ENCODE measurements around the gene PSEN2. TPM values are rescaled to one million over a fixed set of nuclear protein-coding genes. Genes with fewer than 3 reads are reported as not detected.

PSEN2 gene
- total and polyA plus RNA-seq, 7 donors: 4.4 to 56.8 (median 23.2) TPM

DNA sequence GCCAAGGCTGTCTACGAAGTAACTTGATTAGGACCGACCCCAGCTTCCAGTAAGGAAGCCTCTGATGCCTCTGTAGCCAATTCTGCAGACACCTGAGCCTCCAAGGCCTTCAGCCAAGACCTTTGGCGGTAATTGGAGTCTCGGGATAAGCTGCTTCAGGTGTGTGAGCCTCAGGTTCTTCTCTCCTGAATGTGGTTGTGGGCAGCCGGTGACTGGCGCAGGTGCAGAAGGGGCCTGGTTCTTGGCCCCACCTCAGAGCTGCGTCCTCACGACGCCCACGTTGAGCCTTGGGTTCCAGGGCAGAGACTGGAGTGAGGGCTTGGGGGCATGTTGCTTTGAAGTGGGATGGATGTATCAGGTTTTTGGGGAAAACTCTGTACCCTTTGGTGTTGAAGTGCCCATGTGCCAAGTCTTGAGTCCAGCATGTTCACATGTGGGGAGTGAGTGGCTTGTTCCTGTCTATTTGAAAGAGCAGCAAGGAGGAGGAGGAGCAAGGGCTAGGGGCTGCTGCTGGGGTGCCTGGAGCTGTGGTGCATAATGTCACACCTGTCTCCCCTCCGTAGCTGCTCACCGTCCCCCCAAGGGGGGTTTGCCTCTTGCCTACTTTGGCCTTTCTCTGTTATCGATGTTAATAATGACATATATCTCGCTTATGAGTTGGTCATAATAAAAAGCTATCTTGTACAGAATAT, 1.4 kb downstream of the PSEN2 start:
- Histone ChIP-seq H3K27ac (peak overlapping the region in 2 of 4 donors; percentile 82 to 84), H3K27me3 (no peaks in the 10 kb centered on the region), H3K36me3 (peaks cover 0 to 11% (median 2%) of the 10 kb centered on the region in 4 donors), H3K9me3 (no peaks in the 10 kb centered on the region), H3K4me1 (peaks cover 0 to 21% (median 16%) of the 10 kb centered on the region in 4 donors), H3K4me3 (peak overlapping the region in 3 of 4 donors; percentile 68 to 83 (median 82))
- no peak for DNase-seq
- 80 to 91% methylated on average over 14 of the region's 14 CpGs for WGBS, 2 donors
- intact Hi-C loops (cut with DNase I): loop anchor here (5.0 kb wide), 1 partner anchor 66 kb away; no protein-coding TSS in a partner anchor
- TF ChIP-seq EP300 (IDR thresholded peaks at IDR 0.05) (no peak), POLR2AphosphoS5 (IDR thresholded peaks at IDR 0.05) (no peak), POLR2A (IDR thresholded peaks at IDR 0.05) (no peak)
- TF ChIP-seq, protein P1, sequence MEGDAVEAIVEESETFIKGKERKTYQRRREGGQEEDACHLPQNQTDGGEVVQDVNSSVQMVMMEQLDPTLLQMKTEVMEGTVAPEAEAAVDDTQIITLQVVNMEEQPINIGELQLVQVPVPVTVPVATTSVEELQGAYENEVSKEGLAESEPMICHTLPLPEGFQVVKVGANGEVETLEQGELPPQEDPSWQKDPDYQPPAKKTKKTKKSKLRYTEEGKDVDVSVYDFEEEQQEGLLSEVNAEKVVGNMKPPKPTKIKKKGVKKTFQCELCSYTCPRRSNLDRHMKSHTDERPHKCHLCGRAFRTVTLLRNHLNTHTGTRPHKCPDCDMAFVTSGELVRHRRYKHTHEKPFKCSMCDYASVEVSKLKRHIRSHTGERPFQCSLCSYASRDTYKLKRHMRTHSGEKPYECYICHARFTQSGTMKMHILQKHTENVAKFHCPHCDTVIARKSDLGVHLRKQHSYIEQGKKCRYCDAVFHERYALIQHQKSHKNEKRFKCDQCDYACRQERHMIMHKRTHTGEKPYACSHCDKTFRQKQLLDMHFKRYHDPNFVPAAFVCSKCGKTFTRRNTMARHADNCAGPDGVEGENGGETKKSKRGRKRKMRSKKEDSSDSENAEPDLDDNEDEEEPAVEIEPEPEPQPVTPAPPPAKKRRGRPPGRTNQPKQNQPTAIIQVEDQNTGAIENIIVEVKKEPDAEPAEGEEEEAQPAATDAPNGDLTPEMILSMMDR (IDR thresholded peaks at IDR 0.05): no peak

DNA sequence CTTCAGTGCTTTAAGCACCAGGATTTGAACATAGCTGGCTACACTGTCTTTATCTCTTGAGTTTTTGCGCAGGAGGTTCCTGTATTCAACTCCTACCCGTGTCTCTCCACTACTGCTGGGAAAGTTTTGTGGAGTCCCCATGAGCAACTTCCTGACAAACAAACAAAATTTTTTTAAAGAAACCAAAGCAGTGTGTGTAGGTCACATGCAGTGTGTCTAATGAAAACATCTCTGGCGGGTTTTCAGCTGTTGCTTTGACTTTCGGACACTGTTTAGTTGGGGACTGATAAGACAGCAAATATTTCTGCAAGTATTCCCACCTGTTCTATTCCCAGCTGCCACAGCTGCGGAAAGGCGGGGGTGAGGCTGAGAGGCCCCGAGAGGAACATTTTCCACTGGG, 2.0 kb downstream of the PSEN2 start:
- DNase-seq: no peak
- intact Hi-C loops (cut with DNase I): loop anchor here (5.0 kb wide), 1 partner anchor 65 kb away; no protein-coding TSS in a partner anchor
- WGBS, 2 donors: 76 to 83% methylated on average over 7 of the region's 7 CpGs
- Histone ChIP-seq H3K4me1 (peaks cover 0 to 21% (median 16%) of the 10 kb centered on the region in 4 donors), H3K9me3 (no peaks in the 10 kb centered on the region), H3K4me3 (no peak overlapping the region), H3K27ac (no peak overlapping the region), H3K36me3 (peaks cover 0 to 17% (median 2%) of the 10 kb centered on the region in 4 donors), H3K27me3 (no peaks in the 10 kb centered on the region)
- TF ChIP-seq, protein P1 (IDR thresholded peaks at IDR 0.05): no peak
- TF ChIP-seq POLR2A (IDR thresholded peaks at IDR 0.05): no peak
- no peak for TF ChIP-seq EP300 (IDR thresholded peaks at IDR 0.05)
- no peak for TF ChIP-seq POLR2AphosphoS5 (IDR thresholded peaks at IDR 0.05)

DNA sequence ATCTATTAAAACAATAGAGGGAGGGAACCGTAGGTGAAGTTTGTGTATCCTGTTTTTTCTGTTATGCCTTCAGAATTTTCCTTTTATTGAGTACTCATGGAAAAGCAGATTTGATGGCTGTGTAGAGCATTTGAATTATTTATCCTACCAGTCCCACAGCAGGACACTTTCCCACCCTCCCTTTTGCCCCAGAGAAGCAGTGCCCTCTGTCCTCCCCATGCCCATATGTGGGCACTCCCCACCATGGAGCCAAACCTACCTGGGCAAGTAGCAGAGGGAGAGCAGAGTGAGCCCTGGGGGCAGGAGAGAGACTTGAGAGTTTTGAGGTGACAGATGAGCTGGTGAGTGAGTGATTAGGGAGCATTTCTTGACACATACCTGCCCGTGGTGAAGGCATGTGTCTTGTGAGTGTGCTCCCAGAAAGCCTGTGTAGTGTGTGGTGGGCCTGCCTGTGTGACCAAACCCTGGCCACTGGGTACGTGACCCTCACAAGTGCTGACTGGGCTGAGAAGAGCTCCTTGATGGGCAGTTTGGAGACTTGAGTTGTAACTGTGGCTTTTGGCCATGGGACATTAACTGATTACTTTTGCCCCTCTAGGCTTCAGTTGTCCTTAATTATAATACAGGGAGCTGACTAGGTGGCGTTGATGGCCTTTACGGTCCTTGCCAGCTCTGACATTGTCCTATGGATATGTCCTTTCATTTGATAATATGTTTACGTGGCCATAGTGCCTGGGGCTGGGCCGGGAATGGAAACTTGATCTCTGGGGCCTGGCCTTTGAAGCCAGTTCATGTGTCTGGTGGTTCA, 3.6 kb downstream of the PSEN2 start:
- 80 to 90% methylated on average over 7 of the region's 7 CpGs for WGBS, 2 donors
- DNase-seq: no peak
- H3K9me3 ChIP-seq: no peaks in the 10 kb centered on the region
- H3K27ac ChIP-seq: no peak overlapping the region
- H3K36me3 ChIP-seq: peaks cover 0 to 18% (median 2%) of the 10 kb centered on the region in 4 donors
- intact Hi-C loops (cut with DNase I): loop anchor here (5.0 kb wide), 1 partner anchor 63 kb away; no protein-coding TSS in a partner anchor
- TF ChIP-seq POLR2A (IDR thresholded peaks at IDR 0.05): no peak
- no peak for TF ChIP-seq EP300 (IDR thresholded peaks at IDR 0.05)
- no peak for TF ChIP-seq POLR2AphosphoS5 (IDR thresholded peaks at IDR 0.05)
- TF ChIP-seq, protein P1 (IDR thresholded peaks at IDR 0.05): no peak
- no peak overlapping the region for H3K4me3 ChIP-seq
- H3K27me3 ChIP-seq: no peaks in the 10 kb centered on the region
- peaks cover 0 to 21% (median 16%) of the 10 kb centered on the region in 4 donors for H3K4me1 ChIP-seq

DNA sequence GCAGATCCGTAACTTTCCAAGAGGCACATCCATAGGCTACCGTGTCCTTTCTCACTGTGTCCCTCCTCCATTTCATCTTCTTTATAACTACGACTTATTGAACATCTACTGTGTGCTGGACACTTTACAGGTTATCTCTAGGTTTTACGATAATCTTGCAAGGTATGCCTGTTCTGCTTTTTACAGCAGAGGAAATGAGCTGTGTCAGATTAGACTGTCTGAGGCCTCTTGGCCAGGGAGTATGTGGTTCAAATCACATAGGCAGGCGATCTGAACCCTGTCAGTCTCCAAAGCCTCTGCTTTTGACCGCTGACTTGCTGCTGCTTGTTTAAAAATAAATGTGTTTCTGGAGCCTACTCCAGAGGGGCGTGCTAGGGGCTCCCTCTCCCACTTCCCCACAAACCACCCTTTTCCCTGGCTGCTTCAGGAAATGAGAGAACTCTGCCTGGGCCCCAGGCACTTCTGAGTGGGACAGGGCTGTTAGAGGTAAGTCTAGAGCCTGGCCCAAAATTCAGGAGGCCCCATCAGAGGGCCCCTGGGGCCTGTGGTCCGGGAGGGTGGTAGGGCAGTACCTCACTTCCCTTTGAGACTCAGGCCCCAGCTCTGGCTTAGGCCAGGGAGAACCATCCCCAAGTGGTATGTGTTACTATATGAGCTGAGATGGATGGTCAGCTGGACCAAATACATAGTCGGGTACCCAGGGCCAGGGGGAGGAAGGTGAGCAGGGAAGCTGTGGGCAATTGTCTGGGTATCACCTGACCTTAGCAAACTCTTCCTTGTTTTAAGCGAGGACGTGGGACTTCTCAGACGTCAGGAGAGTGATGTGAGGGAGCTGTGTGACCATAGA, 4.4 kb downstream of the PSEN2 start:
- WGBS, 2 donors: 84 to 90% methylated on average over 12 of the region's 12 CpGs
- TF ChIP-seq, protein P1 (IDR thresholded peaks at IDR 0.05): no peak
- TF ChIP-seq POLR2A (IDR thresholded peaks at IDR 0.05) (no peak), POLR2AphosphoS5 (IDR thresholded peaks at IDR 0.05) (no peak), EP300 (IDR thresholded peaks at IDR 0.05) (no peak)

More for the DNA sequence above, 4.4 kb downstream of the PSEN2 start:
- Histone ChIP-seq H3K36me3 (peaks cover 0 to 25% (median 2%) of the 10 kb centered on the region in 4 donors), H3K9me3 (no peaks in the 10 kb centered on the region), H3K4me1 (peaks cover 0 to 20% (median 16%) of the 10 kb centered on the region in 4 donors), H3K4me3 (no peak overlapping the region), H3K27ac (no peak overlapping the region), H3K27me3 (no peaks in the 10 kb centered on the region)
- DNase-seq: no peak
- intact Hi-C loops (cut with DNase I): loop anchor here (5.0 kb wide), 1 partner anchor 62 kb away; no protein-coding TSS in a partner anchor
